Fibroblast of lung (primary cell): Measurements from ENCODE around the gene CYP2W1. TPM values are rescaled to one million over a fixed set of nuclear protein-coding genes. Genes with fewer than 3 reads are reported as not detected.

ENCODE experiments used
- DNase-seq, 2 donors: peaks; one replicate each; pipeline versions ENCODE4 v3.0.0 to v3.0.0-alpha.2; 2010; ENCODE audit warnings: low read depth in 2 of 2
- H2AFZ ChIP-seq: 2 replicates; pipeline ENCODE4 v1.5.1; 2012; ENCODE audit warnings: low read length, control low read depth, inconsistent platforms
- H3K27ac ChIP-seq: 2 replicates; pipeline ENCODE4 v1.5.1; 2011; ENCODE audit warnings: low read length, control low read depth; ENCODE audit not compliant: insufficient read depth
- H3K27me3 ChIP-seq: 2 replicates; pipeline ENCODE4 v1.5.1; 2011; ENCODE audit warnings: mild to moderate bottlenecking, low read length; ENCODE audit not compliant: control insufficient read depth, insufficient read depth
- H3K36me3 ChIP-seq: 2 replicates; pipeline ENCODE4 v1.5.1; 2011; ENCODE audit warnings: low read length; ENCODE audit not compliant: control insufficient read depth, insufficient read depth
- H3K4me1 ChIP-seq: 2 replicates; pipeline ENCODE4 v1.5.1; 2011; ENCODE audit warnings: low read length; ENCODE audit not compliant: control insufficient read depth, insufficient read depth; ENCODE audit errors: extremely low read depth
- H3K4me2 ChIP-seq: 2 replicates; pipeline ENCODE4 v1.5.1; 2011; ENCODE audit warnings: low read length, control low read depth; ENCODE audit not compliant: insufficient read depth; ENCODE audit errors: extremely low read depth
- H3K4me3 ChIP-seq, 4 experiments: fragments of 200-600 bp in 1 of 4; sonication (generic) in 1 of 4; replicated peaks in 1 of 4; 2 replicates each; pipeline ENCODE4 v1.5.1; 2011 to 2016; ENCODE audit warnings: low read length in 4 of 4, low read depth in 3 of 4, mild to moderate bottlenecking in 3 of 4, control low read depth in 2 of 4, inconsistent platforms in 1 of 4, mixed read lengths in 1 of 4; ENCODE audit not compliant: insufficient read depth in 1 of 4; ENCODE audit errors: control extremely low read depth in 1 of 4
- H3K79me2 ChIP-seq: 2 replicates; pipeline ENCODE4 v1.5.1; 2012; ENCODE audit warnings: mild to moderate bottlenecking, low read length, inconsistent platforms; ENCODE audit not compliant: control insufficient read depth, insufficient read depth
- H3K9ac ChIP-seq: 2 replicates; pipeline ENCODE4 v1.5.1; 2011; ENCODE audit warnings: mild to moderate bottlenecking, low read length, control low read depth; ENCODE audit not compliant: insufficient read depth
- H3K9me3 ChIP-seq: 2 replicates; pipeline ENCODE4 v1.5.1; 2012; ENCODE audit warnings: low read depth, low read length; ENCODE audit not compliant: control insufficient read depth, insufficient read depth
- H4K20me1 ChIP-seq: 2 replicates; pipeline ENCODE4 v1.5.1; 2011; ENCODE audit warnings: low read length; ENCODE audit not compliant: control insufficient read depth, insufficient read depth; ENCODE audit errors: extremely low read depth
- CTCF ChIP-seq, 2 donors: IDR thresholded peaks in 1 of 2; conservative IDR thresholded peaks in 1 of 2; 1 replicate in 1 of 2; 2 replicates in 1 of 2; pipeline ENCODE4 v1.5.1; 2011 to 2012; ENCODE audit warnings: low read length in 2 of 2, control low read depth in 1 of 2, inconsistent platforms in 1 of 2, low read depth in 1 of 2, mild to moderate bottlenecking in 1 of 2
- EZH2 ChIP-seq: IDR thresholded peaks from 2 replicates; pipeline ENCODE4 v1.5.1; 2012; ENCODE audit warnings: low read length, control low read depth, mild to moderate bottlenecking; ENCODE audit errors: missing control alignments
- polyA plus RNA-seq, 2 donors: library from polyadenylated mRNA; depleted of rRNA in 1 of 2; stranded (reverse) in 1 of 2; unstranded in 1 of 2; fragments of >200 nt; gene quantifications; 2 replicates each; pipeline ENCODE4 v1.2.1, GENCODE V29; 2011 to 2012; ENCODE audit warnings: missing spikeins in 1 of 2
- total RNA-seq: library from RNA; depleted of rRNA; stranded (reverse); fragments of >200 nt; gene quantifications from 2 replicates; pipeline ENCODE4 v1.2.1, GENCODE V29; 2014

The CYP2W1 gene
- total and polyA plus RNA-seq, 2 donors (not counting 1 experiment from before 2014, with no cell fraction given), result not detected

- Histone ChIP-seq H3K4me3 (no peak overlapping the region), H3K9me3 (no peaks in the 10 kb centered on the region), H4K20me1 (no peaks in the 10 kb centered on the region), H3K79me2 (no peaks in the 10 kb centered on the region), H3K4me2 (no peak overlapping the region), H3K27me3 (no peaks in the 10 kb centered on the region), H3K36me3 (no peaks in the 10 kb centered on the region), H3K4me1 (no peaks in the 10 kb centered on the region), H2AFZ (no peak overlapping the region), H3K27ac (no peak overlapping the region), H3K9ac (no peak overlapping the region)
- no peak for DNase-seq
- TF ChIP-seq CTCF (conservative IDR thresholded peaks at IDR 0.05 in 1 of 2, IDR thresholded peaks at IDR 0.05 in 1 of 2; ENCODE audit: low read depth in 1 of 2, low read length in 2 of 2) (no peak), EZH2 (no peak)
These were observed 45.0 kb upstream of the CYP2W1 start for GRCh38 chr7:937856-938484.

GRCh38 chr7:938546-939185 is 44.3 kb upstream of the CYP2W1 start:
- H3K4me2 ChIP-seq, result no peak overlapping the region
- H3K9me3 ChIP-seq, result no peaks in the 10 kb centered on the region
- no peak for DNase-seq
- H3K4me3 ChIP-seq, result no peak overlapping the region
- no peaks in the 10 kb centered on the region for H3K4me1 ChIP-seq
- no peaks in the 10 kb centered on the region for H3K36me3 ChIP-seq
- no peak for TF ChIP-seq CTCF (conservative IDR thresholded peaks at IDR 0.05 in 1 of 2, IDR thresholded peaks at IDR 0.05 in 1 of 2; ENCODE audit: low read depth in 1 of 2, low read length in 2 of 2)
- H2AFZ ChIP-seq, result no peak overlapping the region
- no peaks in the 10 kb centered on the region for H4K20me1 ChIP-seq
- H3K27me3 ChIP-seq, result no peaks in the 10 kb centered on the region
- H3K79me2 ChIP-seq, result no peaks in the 10 kb centered on the region
- no peak overlapping the region for H3K27ac ChIP-seq
- H3K9ac ChIP-seq, result no peak overlapping the region

GRCh38 chr7:939843-940242 is 43.1 kb upstream of the CYP2W1 start:
- no peaks in the 10 kb centered on the region for H3K36me3 ChIP-seq
- TF ChIP-seq EZH2, result no peak
- no peak for TF ChIP-seq CTCF (conservative IDR thresholded peaks at IDR 0.05 in 1 of 2, IDR thresholded peaks at IDR 0.05 in 1 of 2; ENCODE audit: low read depth in 1 of 2, low read length in 2 of 2)
- no peak overlapping the region for H3K4me2 ChIP-seq
- H3K79me2 ChIP-seq, result no peaks in the 10 kb centered on the region
- no peak overlapping the region for H3K9ac ChIP-seq
- no peak overlapping the region for H3K4me3 ChIP-seq
- no peaks in the 10 kb centered on the region for H3K4me1 ChIP-seq
- H3K27ac ChIP-seq, result no peak overlapping the region
- H4K20me1 ChIP-seq, result no peaks in the 10 kb centered on the region
- no peak for DNase-seq
- no peaks in the 10 kb centered on the region for H3K27me3 ChIP-seq
- H3K9me3 ChIP-seq, result no peaks in the 10 kb centered on the region
- no peak overlapping the region for H2AFZ ChIP-seq
